ENCODE data around the gene KLF9. TPM values are rescaled to one million over a fixed set of nuclear protein-coding genes. Genes with fewer than 3 reads are reported as not detected.
A peak's percentile ranks its signal among the peaks of the same experiment; 100 is the strongest.

Gene KLF9
- 0.87 TPM for total RNA-seq (ENCODE audit: unreplicated experiment)
- long read RNA-seq = 0 reads

GRCh38 chr9:70413799-70414775 lies at the start of gene KLF9:
TSS of gene KLF9 (minus strand) at chr9:70414657. CDS start at chr9:70413363, 1,294 bp downstream.
- no peaks in the 10 kb centered on the region for H3K9me3 Mint-ChIP-seq (ENCODE audit: unreplicated experiment)
- H3K27me3 Mint-ChIP-seq (ENCODE audit: unreplicated experiment) = peaks cover 17% of the 10 kb centered on the region
- peak within 1 kb of the TSS; percentile 77 for H3K27ac Mint-ChIP-seq (ENCODE audit: unreplicated experiment)
- DNase-seq (ENCODE audit: low spot score) = peak; percentile 61
- H3K36me3 Mint-ChIP-seq (ENCODE audit: low read depth, unreplicated experiment) = peaks cover 4% of the 10 kb centered on the region
- peak within 1 kb of the TSS; percentile 94 for H3K4me3 Mint-ChIP-seq (ENCODE audit: unreplicated experiment)
- TF ChIP-seq CTCF (IDR thresholded peaks at IDR 0.05; ENCODE audit: unreplicated experiment) = no peak
- peaks cover 23% of the 10 kb centered on the region for H3K4me1 Mint-ChIP-seq (ENCODE audit: unreplicated experiment)

GRCh38 chr9:70463877-70464276 lies 49.4 kb upstream of the KLF9 start:
- Mint-ChIP-seq H3K27me3 (ENCODE audit: unreplicated experiment) (peaks cover 2% of the 10 kb centered on the region), H3K4me1 (ENCODE audit: unreplicated experiment) (no peaks in the 10 kb centered on the region), H3K4me3 (ENCODE audit: unreplicated experiment) (no peak overlapping the region), H3K27ac (ENCODE audit: unreplicated experiment) (no peak overlapping the region), H3K36me3 (ENCODE audit: low read depth, unreplicated experiment) (no peaks in the 10 kb centered on the region), H3K9me3 (ENCODE audit: unreplicated experiment) (no peaks in the 10 kb centered on the region)
- DNase-seq (ENCODE audit: low spot score) = no peak
- TF ChIP-seq CTCF (IDR thresholded peaks at IDR 0.05; ENCODE audit: unreplicated experiment) = no peak

GRCh38 chr9:70462300-70462699 lies 47.8 kb upstream of the KLF9 start:
- H3K27me3 Mint-ChIP-seq (ENCODE audit: unreplicated experiment) = peaks cover 1% of the 10 kb centered on the region
- no peaks in the 10 kb centered on the region for H3K9me3 Mint-ChIP-seq (ENCODE audit: unreplicated experiment)
- no peak overlapping the region for H3K4me3 Mint-ChIP-seq (ENCODE audit: unreplicated experiment)
- DNase-seq (ENCODE audit: low spot score) = no peak
- TF ChIP-seq CTCF (IDR thresholded peaks at IDR 0.05; ENCODE audit: unreplicated experiment) = no peak
- no peak overlapping the region for H3K27ac Mint-ChIP-seq (ENCODE audit: unreplicated experiment)
- H3K4me1 Mint-ChIP-seq (ENCODE audit: unreplicated experiment) = no peaks in the 10 kb centered on the region
- no peaks in the 10 kb centered on the region for H3K36me3 Mint-ChIP-seq (ENCODE audit: low read depth, unreplicated experiment)

GRCh38 chr9:70457235-70457634 lies 42.8 kb upstream of the KLF9 start:
- no peak overlapping the region for H3K4me3 Mint-ChIP-seq (ENCODE audit: unreplicated experiment)
- H3K4me1 Mint-ChIP-seq (ENCODE audit: unreplicated experiment) = peaks cover 5% of the 10 kb centered on the region
- no peak overlapping the region for H3K27ac Mint-ChIP-seq (ENCODE audit: unreplicated experiment)
- no peaks in the 10 kb centered on the region for H3K36me3 Mint-ChIP-seq (ENCODE audit: low read depth, unreplicated experiment)
- TF ChIP-seq CTCF (IDR thresholded peaks at IDR 0.05; ENCODE audit: unreplicated experiment) = no peak
- DNase-seq (ENCODE audit: low spot score) = no peak
- H3K9me3 Mint-ChIP-seq (ENCODE audit: unreplicated experiment) = no peaks in the 10 kb centered on the region
- H3K27me3 Mint-ChIP-seq (ENCODE audit: unreplicated experiment) = no peaks in the 10 kb centered on the region
